ENCODE results near the gene XRCC2. TPM values are rescaled to one million over a fixed set of nuclear protein-coding genes. Genes with fewer than 3 reads are reported as not detected.
A peak's percentile ranks its signal among the peaks of the same experiment; 100 is the strongest.

The XRCC2 gene
- total RNA-seq, 2 donors from 2014 or later = 18.4 to 26.9 TPM

DNA sequence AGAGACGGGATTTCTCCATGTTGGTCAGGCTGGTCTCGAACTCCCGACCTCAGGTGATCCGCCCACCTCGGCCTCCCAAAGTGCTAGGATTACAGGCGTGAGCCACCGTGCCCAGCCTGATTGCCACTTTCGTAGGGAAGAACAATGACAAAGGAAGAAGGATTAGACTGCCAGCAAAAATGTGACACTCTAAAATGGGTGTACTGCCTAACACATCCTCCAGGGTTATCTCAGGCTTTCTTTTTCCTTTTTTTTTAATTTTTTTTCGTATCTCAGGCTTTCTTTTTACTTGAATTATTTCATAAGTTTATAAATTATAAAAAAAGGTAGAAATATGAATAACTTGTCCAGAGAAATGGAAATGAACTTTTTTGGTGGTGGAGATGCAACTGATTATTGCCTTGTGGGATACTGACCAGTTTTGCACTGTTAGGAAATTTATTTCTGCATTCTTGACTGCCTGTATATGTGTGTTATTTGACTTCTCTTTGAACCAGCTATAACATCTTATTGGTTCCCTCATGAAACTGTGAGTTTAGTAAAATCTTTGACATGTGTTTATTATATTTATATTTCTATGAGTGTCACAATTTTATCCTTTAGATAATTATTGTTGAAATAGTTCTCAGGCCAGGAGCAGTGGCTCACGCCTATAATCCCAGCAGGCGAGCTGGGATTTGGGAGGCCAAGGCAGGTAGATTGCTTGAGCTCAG is 56.8 kb downstream of the XRCC2 start:
- H3K36me3 Mint-ChIP-seq (ENCODE audit: low read depth) = no peaks in the 10 kb centered on the region
- Histone ChIP-seq H3K27ac (ENCODE audit: low read depth, low read length) (no peak overlapping the region), H3K4me1 (ENCODE audit: control insufficient read depth, insufficient read depth, low read length) (no peaks in the 10 kb centered on the region), H3K9me3 (ENCODE audit: control insufficient read depth, low read length) (no peaks in the 10 kb centered on the region), H3K9ac (ENCODE audit: extremely low read depth, low read length, poor library complexity, severe bottlenecking) (no peak overlapping the region), H3K27me3 (ENCODE audit: control insufficient read depth, insufficient read depth, low read length, poor library complexity, severe bottlenecking) (no peaks in the 10 kb centered on the region), H3K4me3 (ENCODE audit: low read length) (no peak overlapping the region), H3K36me3 (ENCODE audit: control insufficient read depth, insufficient read depth, low read length) (no peaks in the 10 kb centered on the region)
- H3K4me1 Mint-ChIP-seq = no peaks in the 10 kb centered on the region
- H3K4me3 Mint-ChIP-seq = no peak overlapping the region
- H3K27ac Mint-ChIP-seq = no peak overlapping the region
- DNase-seq = no peak
- TF ChIP-seq, protein P1, sequence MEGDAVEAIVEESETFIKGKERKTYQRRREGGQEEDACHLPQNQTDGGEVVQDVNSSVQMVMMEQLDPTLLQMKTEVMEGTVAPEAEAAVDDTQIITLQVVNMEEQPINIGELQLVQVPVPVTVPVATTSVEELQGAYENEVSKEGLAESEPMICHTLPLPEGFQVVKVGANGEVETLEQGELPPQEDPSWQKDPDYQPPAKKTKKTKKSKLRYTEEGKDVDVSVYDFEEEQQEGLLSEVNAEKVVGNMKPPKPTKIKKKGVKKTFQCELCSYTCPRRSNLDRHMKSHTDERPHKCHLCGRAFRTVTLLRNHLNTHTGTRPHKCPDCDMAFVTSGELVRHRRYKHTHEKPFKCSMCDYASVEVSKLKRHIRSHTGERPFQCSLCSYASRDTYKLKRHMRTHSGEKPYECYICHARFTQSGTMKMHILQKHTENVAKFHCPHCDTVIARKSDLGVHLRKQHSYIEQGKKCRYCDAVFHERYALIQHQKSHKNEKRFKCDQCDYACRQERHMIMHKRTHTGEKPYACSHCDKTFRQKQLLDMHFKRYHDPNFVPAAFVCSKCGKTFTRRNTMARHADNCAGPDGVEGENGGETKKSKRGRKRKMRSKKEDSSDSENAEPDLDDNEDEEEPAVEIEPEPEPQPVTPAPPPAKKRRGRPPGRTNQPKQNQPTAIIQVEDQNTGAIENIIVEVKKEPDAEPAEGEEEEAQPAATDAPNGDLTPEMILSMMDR (conservative IDR thresholded peaks at IDR 0.05) = peak; percentile 54
- no peaks in the 10 kb centered on the region for H3K27me3 Mint-ChIP-seq (ENCODE audit: insufficient read depth)
- WGBS, 2 experiments (ENCODE audit: insufficient coverage in 1 of 2, insufficient read length in 1 of 2) = 91 to 96% methylated on average over 8 to 10 of the region's 11 CpGs
- H3K9me3 Mint-ChIP-seq = peaks cover 2% of the 10 kb centered on the region

GRCh38 chr7:152618427-152618826 is 57.5 kb downstream of the XRCC2 start:
- H3K36me3 ChIP-seq (ENCODE audit: control insufficient read depth, insufficient read depth, low read length) = no peaks in the 10 kb centered on the region
- no peak overlapping the region for H3K27ac ChIP-seq (ENCODE audit: low read depth, low read length)
- Mint-ChIP-seq H3K4me3 (no peak overlapping the region), H3K27me3 (ENCODE audit: insufficient read depth) (no peaks in the 10 kb centered on the region), H3K27ac (no peak overlapping the region), H3K36me3 (ENCODE audit: low read depth) (no peaks in the 10 kb centered on the region), H3K9me3 (peaks cover 2% of the 10 kb centered on the region), H3K4me1 (no peaks in the 10 kb centered on the region)
- H3K9ac ChIP-seq (ENCODE audit: extremely low read depth, low read length, poor library complexity, severe bottlenecking) = no peak overlapping the region
- no peaks in the 10 kb centered on the region for H3K4me1 ChIP-seq (ENCODE audit: control insufficient read depth, insufficient read depth, low read length)
- H3K9me3 ChIP-seq (ENCODE audit: control insufficient read depth, low read length) = no peaks in the 10 kb centered on the region
- H3K4me3 ChIP-seq (ENCODE audit: low read length) = no peak overlapping the region
- TF ChIP-seq, protein P1 (conservative IDR thresholded peaks at IDR 0.05) = no peak
- no peaks in the 10 kb centered on the region for H3K27me3 ChIP-seq (ENCODE audit: control insufficient read depth, insufficient read depth, low read length, poor library complexity, severe bottlenecking)
- DNase-seq = no peak
- 77 to 98% methylated on average over 4 of the region's 5 CpGs for WGBS, 2 experiments (ENCODE audit: insufficient coverage in 1 of 2, insufficient read length in 1 of 2)

DNA sequence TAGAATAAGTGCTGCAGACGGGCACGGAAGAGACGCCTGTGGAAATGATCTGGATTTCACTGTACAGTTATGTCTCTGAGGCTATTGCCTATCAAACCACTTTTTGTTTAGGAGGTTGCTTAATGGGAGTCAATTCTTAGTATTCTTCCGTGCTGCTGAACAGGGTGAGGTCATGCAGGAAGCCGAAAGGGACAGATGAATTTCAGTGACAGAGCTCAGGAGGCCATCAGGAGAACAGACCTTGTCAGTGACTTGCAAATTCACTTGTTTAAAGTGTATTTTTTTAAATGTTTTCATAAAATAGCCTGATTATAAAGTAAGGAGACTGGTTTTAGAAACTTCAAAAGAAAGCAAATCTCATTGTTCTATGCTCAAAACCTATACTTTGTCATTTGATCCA is 58.9 kb downstream of the XRCC2 start:
- no peaks in the 10 kb centered on the region for H3K4me1 Mint-ChIP-seq
- H3K36me3 Mint-ChIP-seq (ENCODE audit: low read depth) = no peaks in the 10 kb centered on the region
- no peaks in the 10 kb centered on the region for H3K27me3 Mint-ChIP-seq (ENCODE audit: insufficient read depth)

More for the DNA sequence above, 58.9 kb downstream of the XRCC2 start:
- H3K4me3 Mint-ChIP-seq = no peak overlapping the region
- no peak for DNase-seq
- TF ChIP-seq, protein P1 (conservative IDR thresholded peaks at IDR 0.05) = no peak
- 65 to 87% methylated on average over 2 to 5 of the region's 5 CpGs for WGBS, 2 experiments (ENCODE audit: insufficient coverage in 1 of 2, insufficient read length in 1 of 2)
- Histone ChIP-seq H3K27me3 (ENCODE audit: control insufficient read depth, insufficient read depth, low read length, poor library complexity, severe bottlenecking) (no peaks in the 10 kb centered on the region), H3K27ac (ENCODE audit: low read depth, low read length) (no peak overlapping the region), H3K9me3 (ENCODE audit: control insufficient read depth, low read length) (no peaks in the 10 kb centered on the region), H3K4me1 (ENCODE audit: control insufficient read depth, insufficient read depth, low read length) (no peaks in the 10 kb centered on the region), H3K4me3 (ENCODE audit: low read length) (no peak overlapping the region), H3K36me3 (ENCODE audit: control insufficient read depth, insufficient read depth, low read length) (no peaks in the 10 kb centered on the region), H3K9ac (ENCODE audit: extremely low read depth, low read length, poor library complexity, severe bottlenecking) (no peak overlapping the region)
- peaks cover 12% of the 10 kb centered on the region for H3K9me3 Mint-ChIP-seq
- no peak overlapping the region for H3K27ac Mint-ChIP-seq
